ENCODE data around the gene OTUB2.

The OTUB2 gene

GRCh38 chr14:94038921-94039629 lies 12.9 kb downstream of the OTUB2 start:
- no peak for TF ChIP-seq CTCF (conservative IDR thresholded peaks at IDR 0.05; ENCODE audit: low read depth, low read length)
- H2AFZ ChIP-seq (ENCODE audit: low read depth) = no peak overlapping the region
- H4K20me1 ChIP-seq (ENCODE audit: insufficient read depth) = no peaks in the 10 kb centered on the region
- H3K4me3 ChIP-seq (IDR thresholded peaks at IDR 0.05; ENCODE audit: insufficient read depth, low read depth, low read length) = no peak overlapping the region
- H3K27ac ChIP-seq = no peak overlapping the region
- H3K79me2 ChIP-seq (ENCODE audit: insufficient read depth, low read depth) = no peaks in the 10 kb centered on the region
- no peaks in the 10 kb centered on the region for H3K27me3 ChIP-seq (ENCODE audit: insufficient read depth, low read depth)
- no peaks in the 10 kb centered on the region for H3K4me1 ChIP-seq (ENCODE audit: low read depth, poor library complexity, severe bottlenecking)
- no peaks in the 10 kb centered on the region for H3K36me3 ChIP-seq (ENCODE audit: insufficient read depth)
- H3K4me2 ChIP-seq = no peak overlapping the region
- no peak overlapping the region for H3K9ac ChIP-seq

GRCh38 chr14:94040247-94040646 lies 14.1 kb downstream of the OTUB2 start:
- Histone ChIP-seq H2AFZ (ENCODE audit: low read depth) (no peak overlapping the region), H3K4me3 (IDR thresholded peaks at IDR 0.05; ENCODE audit: insufficient read depth, low read depth, low read length) (no peak overlapping the region), H3K4me1 (ENCODE audit: low read depth, poor library complexity, severe bottlenecking) (no peaks in the 10 kb centered on the region), H3K79me2 (ENCODE audit: insufficient read depth, low read depth) (no peaks in the 10 kb centered on the region), H4K20me1 (ENCODE audit: insufficient read depth) (no peaks in the 10 kb centered on the region), H3K27ac (no peak overlapping the region), H3K36me3 (ENCODE audit: insufficient read depth) (no peaks in the 10 kb centered on the region), H3K4me2 (no peak overlapping the region), H3K27me3 (ENCODE audit: insufficient read depth, low read depth) (no peaks in the 10 kb centered on the region), H3K9ac (no peak overlapping the region)
- TF ChIP-seq CTCF (conservative IDR thresholded peaks at IDR 0.05; ENCODE audit: low read depth, low read length) = no peak

DNA sequence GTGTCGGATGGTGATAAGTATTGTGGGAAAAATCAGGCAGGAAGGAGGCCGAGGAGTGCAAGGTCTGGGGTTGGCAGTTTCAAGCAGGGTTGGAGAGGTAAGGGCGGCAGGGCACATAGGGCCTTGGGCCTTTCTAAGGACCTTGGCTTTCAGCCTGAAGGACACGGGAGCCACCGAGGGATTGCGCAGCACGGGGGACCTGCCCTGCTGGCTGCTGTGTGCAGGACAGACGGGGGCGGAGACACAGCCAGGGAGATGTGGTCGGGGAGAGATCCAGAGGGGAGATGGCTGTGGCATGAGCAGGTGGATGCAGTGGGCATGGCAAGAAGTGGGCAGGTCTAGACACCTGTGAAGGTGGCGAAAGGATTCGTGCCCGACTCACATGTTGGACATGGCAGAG lies 14.7 kb downstream of the OTUB2 start:
- Histone ChIP-seq H3K4me1 (ENCODE audit: low read depth, poor library complexity, severe bottlenecking) (no peaks in the 10 kb centered on the region), H3K4me2 (no peak overlapping the region)
- no peak for TF ChIP-seq CTCF (conservative IDR thresholded peaks at IDR 0.05; ENCODE audit: low read depth, low read length)

GRCh38 chr14:94041551-94042346 lies 15.6 kb downstream of the OTUB2 start:
- Histone ChIP-seq H4K20me1 (ENCODE audit: insufficient read depth) (no peaks in the 10 kb centered on the region), H3K79me2 (ENCODE audit: insufficient read depth, low read depth) (no peaks in the 10 kb centered on the region), H3K4me3 (IDR thresholded peaks at IDR 0.05; ENCODE audit: insufficient read depth, low read depth, low read length) (no peak overlapping the region), H3K36me3 (ENCODE audit: insufficient read depth) (no peaks in the 10 kb centered on the region), H3K9ac (no peak overlapping the region), H3K4me2 (no peak overlapping the region), H3K27ac (no peak overlapping the region), H2AFZ (ENCODE audit: low read depth) (no peak overlapping the region), H3K27me3 (ENCODE audit: insufficient read depth, low read depth) (no peaks in the 10 kb centered on the region), H3K4me1 (ENCODE audit: low read depth, poor library complexity, severe bottlenecking) (no peaks in the 10 kb centered on the region)
- TF ChIP-seq CTCF (conservative IDR thresholded peaks at IDR 0.05; ENCODE audit: low read depth, low read length) = no peak

More for the DNA sequence above, 14.7 kb downstream of the OTUB2 start:
- no peaks in the 10 kb centered on the region for H3K27me3 ChIP-seq (ENCODE audit: insufficient read depth, low read depth)
- no peaks in the 10 kb centered on the region for H3K36me3 ChIP-seq (ENCODE audit: insufficient read depth)
- H4K20me1 ChIP-seq (ENCODE audit: insufficient read depth) = no peaks in the 10 kb centered on the region
- H3K27ac ChIP-seq = no peak overlapping the region
- H2AFZ ChIP-seq (ENCODE audit: low read depth) = no peak overlapping the region
- H3K79me2 ChIP-seq (ENCODE audit: insufficient read depth, low read depth) = no peaks in the 10 kb centered on the region
- no peak overlapping the region for H3K9ac ChIP-seq
- H3K4me3 ChIP-seq (IDR thresholded peaks at IDR 0.05; ENCODE audit: insufficient read depth, low read depth, low read length) = no peak overlapping the region
